GM18868 (cell line): ENCODE measurements around the gene PRRX1.

ENCODE experiments used
- ATAC-seq: cut with Tn5 transposase; IDR thresholded peaks from one replicate; pipeline ENCODE4 v1.9.1; 2021; ENCODE audit warnings: mild to moderate bottlenecking, moderate library complexity; ENCODE audit not compliant: unreplicated experiment

PRRX1 gene

GRCh38 chr1:170714938-170715337, 51.0 kb downstream of the PRRX1 start:
- ATAC-seq, result no peak

GRCh38 chr1:170716835-170717429, 53.0 kb downstream of the PRRX1 start:
- no peak for ATAC-seq

GRCh38 chr1:170720661-170721060, 56.7 kb downstream of the PRRX1 start:
- no peak for ATAC-seq

GRCh38 chr1:170721621-170722020, 57.7 kb downstream of the PRRX1 start:
- no peak for ATAC-seq

- no peak for ATAC-seq
Measured at GRCh38 chr1:170723518-170723917, 59.6 kb downstream of the PRRX1 start.

GRCh38 chr1:170725326-170725725, 61.4 kb downstream of the PRRX1 start:
- ATAC-seq, result no peak

GRCh38 chr1:170727963-170728362, 64.0 kb downstream of the PRRX1 start:
- ATAC-seq, result no peak

- ATAC-seq, result no peak
Measured at GRCh38 chr1:170729225-170730002, 65.5 kb downstream of the PRRX1 start.

- ATAC-seq, result no peak
Measured at GRCh38 chr1:170730014-170730413, 66.1 kb downstream of the PRRX1 start.

GRCh38 chr1:170730438-170730837, 66.5 kb downstream of the PRRX1 start:
- ATAC-seq, result no peak

- no peak for ATAC-seq
Measured at GRCh38 chr1:170731566-170732251, 67.8 kb downstream of the PRRX1 start.

GRCh38 chr1:170732252-170732588, 68.3 kb downstream of the PRRX1 start:
- ATAC-seq, result no peak

- no peak for ATAC-seq
Measured at GRCh38 chr1:170734412-170735175, 70.7 kb downstream of the PRRX1 start.

- ATAC-seq, result no peak
Measured at GRCh38 chr1:170735366-170736263, 71.7 kb downstream of the PRRX1 start.

GRCh38 chr1:170739803-170740202, 75.9 kb downstream of the PRRX1 start:
- no peak for ATAC-seq

GRCh38 chr1:170741678-170742077, 77.7 kb downstream of the PRRX1 start:
- no peak for ATAC-seq

- no peak for ATAC-seq
Measured at GRCh38 chr1:170742600-170742999, 78.7 kb downstream of the PRRX1 start.

GRCh38 chr1:170743083-170743482, 79.2 kb downstream of the PRRX1 start:
- ATAC-seq, result no peak

GRCh38 chr1:170749549-170749948, 85.6 kb downstream of the PRRX1 start:
- no peak for ATAC-seq

- ATAC-seq, result no peak
Measured at GRCh38 chr1:170749959-170750358, 86.0 kb downstream of the PRRX1 start.
